K562 (cell line): ENCODE results near the gene GLB1L3. TPM values are rescaled to one million over a fixed set of nuclear protein-coding genes. Genes with fewer than 3 reads are reported as not detected.

Experiments used
- CBFA2T2 ChIP-seq: fragments of 450-650 bp; conservative IDR thresholded peaks from 2 replicates; pipeline ENCODE4 v1.6.1; 2017; ENCODE audit warnings: mild to moderate bottlenecking
- MTF1 ChIP-seq: fragments of 250-450 bp; sonication (Bioruptor Pico); IDR thresholded peaks from 2 replicates; pipeline ENCODE4 v1.9.0; 2021; ENCODE audit warnings: moderate library complexity, mild to moderate bottlenecking, inconsistent platforms, borderline replicate concordance
- PRMT5 ChIP-seq: sonication (generic); formaldehyde crosslinking; IDR thresholded peaks from 2 replicates; pipeline ENCODE4 v1.5.0; 2020; ENCODE audit warnings: missing genetic modification reagents
- REST ChIP-seq, 2 experiments: fragments of 450-650 bp; formaldehyde crosslinking in 1 of 2; IDR thresholded peaks; 2 replicates each; pipeline versions ENCODE4 v1.4.0 to v1.6.1; 2014 to 2020; ENCODE audit warnings: mild to moderate bottlenecking in 2 of 2, borderline replicate concordance in 1 of 2, low read depth in 1 of 2
- SRSF7 ChIP-seq: fragments of 200-400 bp; formaldehyde crosslinking; optimal IDR thresholded peaks from 2 replicates; pipeline ENCODE3; 2017; ENCODE audit warnings: mild to moderate bottlenecking, low read depth, low read length
- TFAP4 ChIP-seq: sonication (generic); formaldehyde crosslinking; IDR thresholded peaks from 2 replicates; pipeline ENCODE4 v1.8.0; 2022; ENCODE audit warnings: missing genetic modification reagents, mild to moderate bottlenecking, moderate library complexity, borderline replicate concordance
- THRAP3 ChIP-seq: fragments of 450-650 bp; IDR thresholded peaks from 2 replicates; pipeline ENCODE4 v1.6.1; 2016; ENCODE audit warnings: mild to moderate bottlenecking, inconsistent platforms, borderline replicate concordance
- ZBTB1 ChIP-seq: sonication (generic); formaldehyde crosslinking; IDR thresholded peaks from 2 replicates; pipeline ENCODE4 v1.8.1; 2023; ENCODE audit warnings: missing genetic modification reagents, low read depth, mild to moderate bottlenecking, borderline replicate concordance
- polyA plus RNA-seq, 8 experiments: library from polyadenylated mRNA; depleted of rRNA in 4 of 8; stranded (reverse) in 5 of 8; unstranded in 3 of 8; fragments of >200 nt; fragmentation: Nextera tagmentation in 2 of 8; fragmentation: Illumina TruSeq in 1 of 8; extraction: Ambion mirVana in 2 of 8; extraction: Trizol in 1 of 8; gene quantifications; 2 replicates each; pipeline versions ENCODE4 v1.2.1 to v1.2.3, GENCODE V29; 2011 to 2014; ENCODE audit warnings: inconsistent platforms in 1 of 8, missing spikeins in 1 of 8
- total RNA-seq, 7 experiments: library from RNA; depleted of rRNA in 6 of 7; stranded (reverse); fragments of >200 nt in 6 of 7; fragmentation: Illumina TruSeq in 2 of 7; extraction: Trizol in 2 of 7; gene quantifications; 2 replicates each; pipeline versions ENCODE4 v1.2.1 to v1.2.3, GENCODE V29; 2011 to 2021; ENCODE audit warnings: low replicate concordance in 1 of 7

GLB1L3 gene
- total and polyA plus RNA-seq, 9 of the 15 experiments (the other 6 are each of a cell fraction or from before 2014, with no cell fraction given): 0.18 to 3.3 (median 0.49) TPM

GRCh38 chr11:134366254-134366653, 90.1 kb downstream of the GLB1L3 start (continued):
- no peak for TF ChIP-seq REST (IDR thresholded peaks at IDR 0.05; ENCODE audit: borderline replicate concordance)
- TF ChIP-seq REST (CRISPR knock-in tag; IDR thresholded peaks at IDR 0.05; ENCODE audit: low read depth): no peak
- TF ChIP-seq MTF1: no peak
- no peak for TF ChIP-seq CBFA2T2
- no peak for TF ChIP-seq SRSF7
- TF ChIP-seq TFAP4 (CRISPR knock-in tag): no peak
- TF ChIP-seq ZBTB1 (CRISPR knock-in tag): no peak
- no peak for TF ChIP-seq THRAP3
- no peak for TF ChIP-seq PRMT5 (CRISPR knock-in tag)
